Right atrium auricular region (tissue), 2 donors: ENCODE measurements around the gene PPP3R1. TPM values are rescaled to one million over a fixed set of nuclear protein-coding genes. Genes with fewer than 3 reads are reported as not detected.

Experiments
- DNase-seq: peaks from one replicate; pipeline ENCODE4 v3.0.0-alpha.2; 2019; ENCODE audit warnings: low spot score
- H3K27ac ChIP-seq, 2 donors: fragments of 200-600 bp; sonication (generic); 1 replicate in 1 of 2; 2 replicates in 1 of 2; pipeline ENCODE4 v1.5.1; 2016 to 2019
- H3K27me3 ChIP-seq, 2 donors: fragments of 200-600 bp; sonication (generic); one replicate each; pipeline versions ENCODE4 v1.5.1 to v1.6.0; 2017 to 2019
- H3K36me3 ChIP-seq: fragments of 200-600 bp; sonication (generic); one replicate; pipeline ENCODE4 v1.5.1; 2016
- H3K4me1 ChIP-seq, 2 donors: fragments of 200-600 bp; sonication (generic); one replicate each; pipeline versions ENCODE4 v1.5.1 to v1.6.0; 2017 to 2019
- H3K4me3 ChIP-seq, 2 donors: fragments of 200-600 bp; sonication (generic); 1 replicate in 1 of 2; 2 replicates in 1 of 2; pipeline ENCODE4 v1.5.1; 2017 to 2019; ENCODE audit warnings: mild to moderate bottlenecking in 1 of 2, moderate library complexity in 1 of 2
- H3K9me3 ChIP-seq, 2 donors: fragments of 200-600 bp; sonication (generic); one replicate each; pipeline ENCODE4 v1.5.1; 2019
- CTCF ChIP-seq, 2 donors: fragments of 200-600 bp; sonication (generic); IDR thresholded peaks; one replicate each; pipeline ENCODE4 v1.5.1; 2019; ENCODE audit warnings: antibody characterized with exemption in 2 of 2
- total RNA-seq, 2 donors: library from RNA; depleted of rRNA; stranded (reverse); fragments of >200 nt; gene quantifications; one replicate each; pipeline ENCODE4 v1.1.0, GENCODE V29; 2016

The PPP3R1 gene
- total RNA-seq, 2 donors from 2014 or later: 16.7 to 18.4 TPM

GRCh38 chr2:68156419-68156818, 95.9 kb downstream of the PPP3R1 start:
- H3K4me3 ChIP-seq: peak overlapping the region; percentile 74 to 78
- no peak for TF ChIP-seq CTCF (IDR thresholded peaks at IDR 0.05)
- peaks cover 0 to 48% of the 10 kb centered on the region in 2 donors for H3K4me1 ChIP-seq
- no peaks in the 10 kb centered on the region for H3K9me3 ChIP-seq
- DNase-seq: no peak
- H3K36me3 ChIP-seq: peaks cover 15% of the 10 kb centered on the region
- peak overlapping the region; percentile 89 to 92 for H3K27ac ChIP-seq
- no peaks in the 10 kb centered on the region for H3K27me3 ChIP-seq

- Histone ChIP-seq H3K4me3 (no peak overlapping the region), H3K9me3 (no peaks in the 10 kb centered on the region), H3K27me3 (no peaks in the 10 kb centered on the region), H3K36me3 (peaks cover 8% of the 10 kb centered on the region), H3K27ac (no peak overlapping the region), H3K4me1 (peaks cover 0 to 53% of the 10 kb centered on the region in 2 donors)
- no peak for DNase-seq
- TF ChIP-seq CTCF (IDR thresholded peaks at IDR 0.05): no peak
These were observed 96.7 kb downstream of the PPP3R1 start for GRCh38 chr2:68155618-68156017.

- H3K27me3 ChIP-seq: no peaks in the 10 kb centered on the region
- H3K9me3 ChIP-seq: no peaks in the 10 kb centered on the region
- no peak for TF ChIP-seq CTCF (IDR thresholded peaks at IDR 0.05)
- no peaks in the 10 kb centered on the region for H3K36me3 ChIP-seq
- peaks cover 0 to 35% of the 10 kb centered on the region in 2 donors for H3K4me1 ChIP-seq
- no peak overlapping the region for H3K4me3 ChIP-seq
- H3K27ac ChIP-seq: peak overlapping the region in 1 of 2 donors; percentile 42
- DNase-seq: no peak
These were observed 99.5 kb downstream of the PPP3R1 start for GRCh38 chr2:68152681-68153347.

- Histone ChIP-seq H3K27ac (peak overlapping the region in 1 of 2 donors; percentile 14), H3K36me3 (no peaks in the 10 kb centered on the region), H3K4me1 (peaks cover 0 to 27% of the 10 kb centered on the region in 2 donors), H3K9me3 (no peaks in the 10 kb centered on the region), H3K4me3 (no peak overlapping the region), H3K27me3 (no peaks in the 10 kb centered on the region)
- no peak for DNase-seq
- TF ChIP-seq CTCF (IDR thresholded peaks at IDR 0.05): no peak
These were observed 101.3 kb downstream of the PPP3R1 start for GRCh38 chr2:68151037-68151436.

- no peak overlapping the region for H3K27ac ChIP-seq
- no peak overlapping the region for H3K4me3 ChIP-seq
- no peaks in the 10 kb centered on the region for H3K27me3 ChIP-seq
- no peak for DNase-seq
- no peaks in the 10 kb centered on the region for H3K4me1 ChIP-seq
- peaks cover 6% of the 10 kb centered on the region for H3K36me3 ChIP-seq
- TF ChIP-seq CTCF (IDR thresholded peaks at IDR 0.05): no peak
- H3K9me3 ChIP-seq: no peaks in the 10 kb centered on the region
These were observed 110.5 kb downstream of the PPP3R1 start for GRCh38 chr2:68141875-68142274.
